Testis (tissue), 3 donors: Measurements from ENCODE around the gene DIPK2B. TPM values are rescaled to one million over a fixed set of nuclear protein-coding genes. Genes with fewer than 3 reads are reported as not detected.

Experiments
- DNase-seq: peaks from one replicate; pipeline ENCODE4 v3.0.0-alpha.2; 2019
- H3K27ac ChIP-seq, 2 donors: fragments of 200-600 bp; sonication (generic); one replicate each; pipeline ENCODE4 v1.5.1; 2019
- H3K27me3 ChIP-seq: fragments of 200-600 bp; sonication (generic); one replicate; pipeline ENCODE4 v1.5.1; 2019
- H3K36me3 ChIP-seq: fragments of 200-600 bp; sonication (generic); one replicate; pipeline ENCODE4 v1.5.1; 2017; ENCODE audit warnings: low read depth; ENCODE audit errors: missing control alignments
- H3K4me1 ChIP-seq: fragments of 200-600 bp; sonication (generic); one replicate; pipeline ENCODE4 v1.5.1; 2019
- H3K4me3 ChIP-seq, 2 donors: fragments of 200-600 bp; sonication (generic); one replicate each; pipeline ENCODE4 v1.5.1; 2017 to 2019
- H3K9me3 ChIP-seq: fragments of 200-600 bp; sonication (generic); one replicate; pipeline ENCODE4 v1.5.1; 2017
- CTCF ChIP-seq, 3 experiments: fragments of 450-650 bp in 2 of 3; fragments of 200-600 bp in 1 of 3; sonication (generic) in 1 of 3; IDR thresholded peaks; one replicate each; pipeline ENCODE4 v1.5.1; 2016 to 2019; ENCODE audit warnings: antibody characterized with exemption in 3 of 3, mild to moderate bottlenecking in 2 of 3, moderate library complexity in 1 of 3
- POLR2A ChIP-seq: fragments of 450-650 bp; IDR thresholded peaks from one replicate; pipeline ENCODE4 v1.6.1; 2017; ENCODE audit warnings: antibody characterized with exemption, mild to moderate bottlenecking, moderate library complexity
- WGBS, 2 donors: methylation state at CpG; one replicate each; pipeline ENCODE4 v1.1.5; 2018; 5-methylcytosine and 5-hydroxymethylcytosine counted together
- intact Hi-C: fragments of 100-400 bp; cut with DNase I; formaldehyde crosslinking; loops from one replicate; pipeline ENCODE4 v1.15.1; 2023; ENCODE audit warnings: low total_unique reads
- polyA plus RNA-seq: library from polyadenylated mRNA; stranded (reverse); fragments of 350-450 nt; fragmentation: Illumina TruSeq; extraction: RNeasy Lipid Tissue Mini Kit (QIAGEN cat#74804); gene quantifications from one replicate; pipeline ENCODE4 v1.2.3, GENCODE V29; 2014; ENCODE audit warnings: low read depth, low replicate concordance; ENCODE audit not compliant: insufficient read depth
- total RNA-seq, 2 donors: library from RNA; depleted of rRNA; stranded (reverse); fragments of >200 nt; gene quantifications; one replicate each; pipeline ENCODE4 v1.2.3, GENCODE V29; 2016

The DIPK2B gene
- total and polyA plus RNA-seq, 3 donors from 2014 or later = 4.0 to 5.8 (median 5.6) TPM

GRCh38 chrX:45198706-45199105 lies 2.0 kb downstream of the DIPK2B start:
- Histone ChIP-seq H3K9me3 (no peaks in the 10 kb centered on the region), H3K36me3 (no peaks in the 10 kb centered on the region), H3K27ac (no peak overlapping the region), H3K4me3 (no peak overlapping the region), H3K27me3 (no peaks in the 10 kb centered on the region), H3K4me1 (no peaks in the 10 kb centered on the region)
- WGBS, 2 donors = 82 to 88% methylated on average over 4 of the region's 4 CpGs
- no peak for DNase-seq
- intact Hi-C loops = no loop called here
- TF ChIP-seq POLR2A (no peak), CTCF (IDR thresholded peaks at IDR 0.05) (no peak)

- no peaks in the 10 kb centered on the region for H3K27me3 ChIP-seq
- 66 to 78% methylated on average over 3 of the region's 3 CpGs for WGBS, 2 donors
- intact Hi-C loops = no loop called here
- TF ChIP-seq CTCF (IDR thresholded peaks at IDR 0.05) (no peak), POLR2A (no peak)
- no peaks in the 10 kb centered on the region for H3K36me3 ChIP-seq
- no peaks in the 10 kb centered on the region for H3K9me3 ChIP-seq
- no peak for DNase-seq
- no peaks in the 10 kb centered on the region for H3K4me1 ChIP-seq
- no peak overlapping the region for H3K4me3 ChIP-seq
- no peak overlapping the region for H3K27ac ChIP-seq
Observed at GRCh38 chrX:45198301-45198700, 2.4 kb downstream of the DIPK2B start.

GRCh38 chrX:45196701-45197100 lies 4.0 kb downstream of the DIPK2B start:
- TF ChIP-seq CTCF (IDR thresholded peaks at IDR 0.05) (no peak), POLR2A (no peak)
- Histone ChIP-seq H3K36me3 (no peaks in the 10 kb centered on the region), H3K27ac (no peak overlapping the region), H3K27me3 (no peaks in the 10 kb centered on the region), H3K4me1 (no peaks in the 10 kb centered on the region), H3K9me3 (no peaks in the 10 kb centered on the region), H3K4me3 (no peak overlapping the region)
- no peak for DNase-seq
- 77 to 86% methylated on average over 2 of the region's 2 CpGs for WGBS, 2 donors
- intact Hi-C loops = no loop called here

GRCh38 chrX:45191820-45192409 lies 8.8 kb downstream of the DIPK2B start:
- no peaks in the 10 kb centered on the region for H3K4me1 ChIP-seq
- H3K36me3 ChIP-seq = no peaks in the 10 kb centered on the region
- H3K27ac ChIP-seq = no peak overlapping the region
- 63 to 73% methylated on average over 6 to 7 of the region's 7 CpGs for WGBS, 2 donors
- DNase-seq = peak; percentile 32
- no peaks in the 10 kb centered on the region for H3K9me3 ChIP-seq
- TF ChIP-seq CTCF (IDR thresholded peaks at IDR 0.05) (no peak), POLR2A (no peak)
- no peak overlapping the region for H3K4me3 ChIP-seq
- no peaks in the 10 kb centered on the region for H3K27me3 ChIP-seq
- intact Hi-C loops = no loop called here

- no peak for DNase-seq
- Histone ChIP-seq H3K27ac (no peak overlapping the region), H3K4me3 (no peak overlapping the region), H3K36me3 (no peaks in the 10 kb centered on the region), H3K9me3 (no peaks in the 10 kb centered on the region), H3K4me1 (no peaks in the 10 kb centered on the region), H3K27me3 (no peaks in the 10 kb centered on the region)
- 88 to 89% methylated on average over 7 to 8 of the region's 8 CpGs for WGBS, 2 donors
- intact Hi-C loops = no loop called here
- TF ChIP-seq CTCF (IDR thresholded peaks at IDR 0.05) (no peak), POLR2A (no peak)
Observed at GRCh38 chrX:45191383-45191782, 9.3 kb downstream of the DIPK2B start.
